ENCODE results near the gene DDX10. TPM values are rescaled to one million over a fixed set of nuclear protein-coding genes. Genes with fewer than 3 reads are reported as not detected.

The DDX10 gene
- total and polyA plus RNA-seq, 2 experiments from 2014 or later: 32.4 to 37.8 TPM

DNA sequence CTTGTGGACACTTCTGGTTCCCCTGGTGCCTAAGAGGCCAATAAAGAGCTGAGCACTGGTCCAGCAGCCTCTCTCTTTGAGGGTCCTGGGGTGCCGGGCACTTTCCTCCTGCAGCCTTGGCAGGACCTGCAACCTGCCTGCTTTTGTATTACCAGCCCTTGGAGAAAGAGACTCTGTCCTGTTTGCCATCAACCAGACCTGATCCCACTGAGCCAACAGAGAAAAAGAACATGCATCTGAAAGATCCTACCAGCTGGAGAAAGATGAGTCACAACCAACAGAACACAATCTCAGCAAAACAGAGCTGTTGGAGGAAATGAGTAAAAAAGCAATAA lies 321.0 kb downstream of the DDX10 start:
- Histone ChIP-seq H3K79me2 (replicated peaks; ENCODE audit: insufficient read depth) (no peaks in the 10 kb centered on the region), H3K9me2 (ENCODE audit: insufficient read depth) (peaks cover 4% of the 10 kb centered on the region; the same call in 1 of the 2 replicates), H3K27me3 (ENCODE audit: insufficient read depth) (no peaks in the 10 kb centered on the region), H3K4me3 (no peak overlapping the region), H4K20me1 (replicated peaks; ENCODE audit: insufficient read depth) (no peaks in the 10 kb centered on the region), H2AFZ (peak overlapping the region; percentile 67), H3K27ac (ENCODE audit: low read depth) (no peak overlapping the region), H3K4me1 (ENCODE audit: insufficient read depth) (peaks cover 7% of the 10 kb centered on the region; the same call in 1 of the 2 replicates), H3K4me2 (peak overlapping the region; percentile 50; the same call in 1 of the 2 replicates), H3F3A (replicated peaks; ENCODE audit: low read depth) (no peaks in the 10 kb centered on the region), H3K36me3 (ENCODE audit: insufficient read depth) (no peaks in the 10 kb centered on the region)
- Mint-ChIP-seq H3K36me3 (ENCODE audit: low read depth) (no peaks in the 10 kb centered on the region), H3K9me3 (peaks cover 4% of the 10 kb centered on the region; the same call in 1 of the 3 replicates), H3K27ac (no peak overlapping the region), H3K4me3 (no peak overlapping the region), H3K27me3 (ENCODE audit: insufficient read depth, low read depth, poor library complexity) (peaks cover 2% of the 10 kb centered on the region), H3K4me1 (peaks cover 10% of the 10 kb centered on the region; the same call in 2 of the 3 replicates)
- TF ChIP-seq EZH2 (IDR thresholded peaks at IDR 0.05; ENCODE audit: low read depth, unreplicated experiment): no peak
- TF ChIP-seq, protein P1, sequence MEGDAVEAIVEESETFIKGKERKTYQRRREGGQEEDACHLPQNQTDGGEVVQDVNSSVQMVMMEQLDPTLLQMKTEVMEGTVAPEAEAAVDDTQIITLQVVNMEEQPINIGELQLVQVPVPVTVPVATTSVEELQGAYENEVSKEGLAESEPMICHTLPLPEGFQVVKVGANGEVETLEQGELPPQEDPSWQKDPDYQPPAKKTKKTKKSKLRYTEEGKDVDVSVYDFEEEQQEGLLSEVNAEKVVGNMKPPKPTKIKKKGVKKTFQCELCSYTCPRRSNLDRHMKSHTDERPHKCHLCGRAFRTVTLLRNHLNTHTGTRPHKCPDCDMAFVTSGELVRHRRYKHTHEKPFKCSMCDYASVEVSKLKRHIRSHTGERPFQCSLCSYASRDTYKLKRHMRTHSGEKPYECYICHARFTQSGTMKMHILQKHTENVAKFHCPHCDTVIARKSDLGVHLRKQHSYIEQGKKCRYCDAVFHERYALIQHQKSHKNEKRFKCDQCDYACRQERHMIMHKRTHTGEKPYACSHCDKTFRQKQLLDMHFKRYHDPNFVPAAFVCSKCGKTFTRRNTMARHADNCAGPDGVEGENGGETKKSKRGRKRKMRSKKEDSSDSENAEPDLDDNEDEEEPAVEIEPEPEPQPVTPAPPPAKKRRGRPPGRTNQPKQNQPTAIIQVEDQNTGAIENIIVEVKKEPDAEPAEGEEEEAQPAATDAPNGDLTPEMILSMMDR (conservative IDR thresholded peaks at IDR 0.05; ENCODE audit: low read depth in 2 of 2): no peak
- no peak for TF ChIP-seq NANOG (IDR thresholded peaks at IDR 0.05; ENCODE audit: borderline replicate concordance)
- no peak for TF ChIP-seq JUNB (IDR thresholded peaks at IDR 0.05; ENCODE audit: unreplicated experiment)
- TF ChIP-seq STAT1 (IDR thresholded peaks at IDR 0.05; ENCODE audit: unreplicated experiment): no peak
- TF ChIP-seq ZNF331 (CRISPR knock-in tag; IDR thresholded peaks at IDR 0.05; ENCODE audit: low read depth): no peak
- TF ChIP-seq EZH2phosphoT487 (IDR thresholded peaks at IDR 0.05; ENCODE audit: unreplicated experiment): no peak
- no peak for TF ChIP-seq CREB1 (CRISPR knock-in tag; IDR thresholded peaks at IDR 0.05; ENCODE audit: low read depth)
- TF ChIP-seq, protein P2, sequence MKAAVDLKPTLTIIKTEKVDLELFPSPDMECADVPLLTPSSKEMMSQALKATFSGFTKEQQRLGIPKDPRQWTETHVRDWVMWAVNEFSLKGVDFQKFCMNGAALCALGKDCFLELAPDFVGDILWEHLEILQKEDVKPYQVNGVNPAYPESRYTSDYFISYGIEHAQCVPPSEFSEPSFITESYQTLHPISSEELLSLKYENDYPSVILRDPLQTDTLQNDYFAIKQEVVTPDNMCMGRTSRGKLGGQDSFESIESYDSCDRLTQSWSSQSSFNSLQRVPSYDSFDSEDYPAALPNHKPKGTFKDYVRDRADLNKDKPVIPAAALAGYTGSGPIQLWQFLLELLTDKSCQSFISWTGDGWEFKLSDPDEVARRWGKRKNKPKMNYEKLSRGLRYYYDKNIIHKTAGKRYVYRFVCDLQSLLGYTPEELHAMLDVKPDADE (IDR thresholded peaks at IDR 0.05): no peak
- no peak for TF ChIP-seq REST (IDR thresholded peaks at IDR 0.05; ENCODE audit: unreplicated experiment)
- no peak for TF ChIP-seq ZNF462 (CRISPR knock-in tag; IDR thresholded peaks at IDR 0.05)
- no peak for TF ChIP-seq ZNF114 (CRISPR knock-in tag; IDR thresholded peaks at IDR 0.05)
- no peak for TF ChIP-seq POLR2AphosphoS5 (IDR thresholded peaks at IDR 0.05; ENCODE audit: low read depth)
- ATAC-seq (peak; percentile 34; the same call in 1 of the 3 replicates), DNase-seq (ENCODE audit: low spot score) (no peak)
